OCI-LY1 (cell line): ENCODE measurements around the gene PTPRN2.

Experiments
- EZH2 ChIP-seq: fragments of 200-600 bp; sonication (generic), shearing (Covaris generic); IDR thresholded peaks from 2 replicates; pipeline ENCODE4 v1.8.0; 2017; ENCODE audit warnings: borderline replicate concordance, mixed run types, mild to moderate bottlenecking, antibody characterized with exemption, low read length, moderate library complexity, mixed read lengths
- TF ChIP-seq, protein P1 (sequence below): fragments of 200-600 bp; sonication (generic), shearing (Covaris generic); IDR thresholded peaks from 2 replicates; pipeline ENCODE4 v1.5.1; 2017; ENCODE audit warnings: mild to moderate bottlenecking, antibody characterized with exemption, low read length, moderate library complexity, mixed read lengths

GRCh38 chr7:157687845-157688532 is 899.6 kb downstream of the PTPRN2 start:
- TF ChIP-seq, protein P1, sequence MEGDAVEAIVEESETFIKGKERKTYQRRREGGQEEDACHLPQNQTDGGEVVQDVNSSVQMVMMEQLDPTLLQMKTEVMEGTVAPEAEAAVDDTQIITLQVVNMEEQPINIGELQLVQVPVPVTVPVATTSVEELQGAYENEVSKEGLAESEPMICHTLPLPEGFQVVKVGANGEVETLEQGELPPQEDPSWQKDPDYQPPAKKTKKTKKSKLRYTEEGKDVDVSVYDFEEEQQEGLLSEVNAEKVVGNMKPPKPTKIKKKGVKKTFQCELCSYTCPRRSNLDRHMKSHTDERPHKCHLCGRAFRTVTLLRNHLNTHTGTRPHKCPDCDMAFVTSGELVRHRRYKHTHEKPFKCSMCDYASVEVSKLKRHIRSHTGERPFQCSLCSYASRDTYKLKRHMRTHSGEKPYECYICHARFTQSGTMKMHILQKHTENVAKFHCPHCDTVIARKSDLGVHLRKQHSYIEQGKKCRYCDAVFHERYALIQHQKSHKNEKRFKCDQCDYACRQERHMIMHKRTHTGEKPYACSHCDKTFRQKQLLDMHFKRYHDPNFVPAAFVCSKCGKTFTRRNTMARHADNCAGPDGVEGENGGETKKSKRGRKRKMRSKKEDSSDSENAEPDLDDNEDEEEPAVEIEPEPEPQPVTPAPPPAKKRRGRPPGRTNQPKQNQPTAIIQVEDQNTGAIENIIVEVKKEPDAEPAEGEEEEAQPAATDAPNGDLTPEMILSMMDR: no peak
- no peak for TF ChIP-seq EZH2
